Immature natural killer cell (primary cell): ENCODE measurements around the gene ZNF419. TPM values are rescaled to one million over a fixed set of nuclear protein-coding genes. Genes with fewer than 3 reads are reported as not detected.
A peak's percentile ranks its signal among the peaks of the same experiment; 100 is the strongest.
"Not testable (repeated sequence)": the region's sequence is repeated elsewhere in the genome, so short reads cannot be mapped to it uniquely, and the experiment has no call there.

Source experiments
- DNase-seq, 3 donors: peaks; one replicate each; pipeline ENCODE4 v3.0.0; 2022; ENCODE audit warnings: mixed read lengths in 1 of 3
- H3K27ac Mint-ChIP-seq, 6 donors: one replicate each; pipeline ENCODE4 v1.8.0; 2020; ENCODE audit warnings: mixed read lengths in 6 of 6, mild to moderate bottlenecking in 5 of 6, inconsistent platforms in 4 of 6, moderate library complexity in 3 of 6
- H3K27me3 Mint-ChIP-seq, 3 donors: one replicate each; pipeline ENCODE4 v1.8.0; 2020 to 2021; ENCODE audit warnings: low read depth in 3 of 3, mild to moderate bottlenecking in 3 of 3, mixed read lengths in 3 of 3, moderate library complexity in 3 of 3, inconsistent platforms in 1 of 3
- H3K36me3 Mint-ChIP-seq, 3 donors: one replicate each; pipeline ENCODE4 v1.8.0; 2020; ENCODE audit warnings: mixed read lengths in 3 of 3, inconsistent platforms in 2 of 3, mild to moderate bottlenecking in 2 of 3
- H3K4me1 Mint-ChIP-seq, 2 donors: one replicate each; pipeline ENCODE4 v1.8.0; 2020; ENCODE audit warnings: inconsistent platforms in 2 of 2, mild to moderate bottlenecking in 2 of 2, mixed read lengths in 2 of 2, moderate library complexity in 1 of 2
- H3K4me3 Mint-ChIP-seq, 5 donors: one replicate each; pipeline ENCODE4 v1.8.0; 2020; ENCODE audit warnings: mild to moderate bottlenecking in 5 of 5, mixed read lengths in 5 of 5, inconsistent platforms in 3 of 5, moderate library complexity in 3 of 5
- H3K9me3 Mint-ChIP-seq, 6 donors: one replicate each; pipeline ENCODE4 v1.8.0; 2020; ENCODE audit warnings: mild to moderate bottlenecking in 6 of 6, mixed read lengths in 6 of 6, inconsistent platforms in 4 of 6, moderate library complexity in 3 of 6
- polyA plus RNA-seq, 3 donors: library from polyadenylated mRNA; unstranded; fragments of 300-500 nt; fragmentation: Illumina TruSeq; gene quantifications; one replicate each; pipeline ENCODE4 v1.2.3, GENCODE V29; 2021

The ZNF419 gene
- polyA plus RNA-seq: 1 to 10 TPM; 1.4 to 5.8 (median 2.1) TPM

DNA sequence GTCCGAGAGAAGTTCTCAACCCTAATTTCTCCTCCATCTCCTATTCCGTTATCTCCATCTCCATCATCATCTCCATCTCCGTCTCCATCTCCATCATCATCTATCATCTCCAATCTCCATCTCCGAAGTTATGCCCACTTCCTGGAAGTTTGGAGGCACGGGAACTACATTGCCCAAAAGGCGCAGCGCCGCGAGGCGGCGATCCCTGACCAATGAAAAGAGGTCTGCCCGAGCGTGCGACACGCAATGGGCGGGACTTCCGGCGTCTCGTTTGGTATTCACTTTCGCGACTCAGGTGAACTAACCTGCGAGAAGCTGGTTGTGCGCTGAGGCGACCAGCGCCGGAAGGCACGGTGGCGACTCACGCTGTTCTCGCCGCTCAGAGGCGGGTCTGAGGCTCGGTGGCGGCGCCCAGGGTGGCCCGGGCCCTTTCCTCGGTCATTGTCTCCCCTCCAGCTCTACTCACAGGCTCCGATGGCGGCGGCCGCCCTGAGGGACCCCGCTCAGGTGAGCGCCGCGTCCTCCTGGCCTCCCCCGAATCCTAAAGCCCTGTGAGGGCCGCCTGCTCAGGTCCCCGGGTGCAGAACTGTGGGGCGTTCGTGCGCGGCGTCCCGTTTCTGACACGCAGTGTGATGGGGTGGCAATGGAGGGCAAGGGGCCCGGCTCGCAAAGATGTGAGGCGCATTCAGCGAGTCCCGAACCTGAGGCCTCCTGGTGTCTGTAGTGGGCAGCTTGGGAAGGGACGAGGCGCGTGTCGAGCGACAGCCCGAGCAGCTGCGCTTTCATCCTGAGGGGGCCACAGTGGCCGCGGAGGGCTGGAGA is at the start of gene ZNF419:
Gene ZNF419, plus strand, starts transcription at position 274 of the 822 bp plus-strand sequence. Its CDS starts 201 bp downstream, at position 475.
- H3K9me3 Mint-ChIP-seq: peaks cover 4 to 34% (median 15%) of the 10 kb centered on the region in 6 donors
- H3K27me3 Mint-ChIP-seq: not testable (repeated sequence)
- H3K4me1 Mint-ChIP-seq: peaks cover 18 to 22% of the 10 kb centered on the region in 2 donors
- DNase-seq: peak; percentile 85 to 89 (median 87)
- H3K4me3 Mint-ChIP-seq: peak within 1 kb of the TSS; percentile 71 to 92 (median 85)
- H3K27ac Mint-ChIP-seq: peak within 1 kb of the TSS; percentile 47 to 94 (median 86)
- peaks cover 27 to 43% (median 39%) of the 10 kb centered on the region in 3 donors for H3K36me3 Mint-ChIP-seq

DNA sequence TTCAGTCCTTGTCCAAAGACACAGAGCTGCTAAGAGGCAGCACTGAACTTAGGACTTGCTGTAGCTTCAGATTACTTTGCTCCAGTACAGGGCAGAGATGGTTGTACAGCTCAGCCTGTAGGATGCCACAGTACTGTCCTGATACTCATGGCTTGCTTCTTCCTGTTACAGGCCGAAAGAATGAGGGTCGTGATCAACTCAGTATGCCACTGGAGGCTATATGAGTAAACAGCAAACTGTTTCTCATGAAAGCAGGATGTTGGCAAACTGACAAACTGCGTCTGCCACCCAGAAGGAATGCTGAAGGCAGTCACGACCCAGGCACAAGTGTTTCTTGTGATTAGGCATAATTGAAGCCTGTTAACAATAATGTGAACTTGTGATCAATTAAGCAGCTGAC is 49.6 kb upstream of the ZNF419 start:
- DNase-seq: no peak
- peaks cover 4 to 7% (median 5%) of the 10 kb centered on the region in 3 donors for H3K27me3 Mint-ChIP-seq
- H3K9me3 Mint-ChIP-seq: peaks cover 6 to 30% (median 12%) of the 10 kb centered on the region in 6 donors
- H3K4me1 Mint-ChIP-seq: peaks cover 24 to 34% of the 10 kb centered on the region in 2 donors
- H3K4me3 Mint-ChIP-seq: no peak overlapping the region
- peaks cover 42 to 45% (median 44%) of the 10 kb centered on the region in 3 donors for H3K36me3 Mint-ChIP-seq
- no peak overlapping the region for H3K27ac Mint-ChIP-seq

DNA sequence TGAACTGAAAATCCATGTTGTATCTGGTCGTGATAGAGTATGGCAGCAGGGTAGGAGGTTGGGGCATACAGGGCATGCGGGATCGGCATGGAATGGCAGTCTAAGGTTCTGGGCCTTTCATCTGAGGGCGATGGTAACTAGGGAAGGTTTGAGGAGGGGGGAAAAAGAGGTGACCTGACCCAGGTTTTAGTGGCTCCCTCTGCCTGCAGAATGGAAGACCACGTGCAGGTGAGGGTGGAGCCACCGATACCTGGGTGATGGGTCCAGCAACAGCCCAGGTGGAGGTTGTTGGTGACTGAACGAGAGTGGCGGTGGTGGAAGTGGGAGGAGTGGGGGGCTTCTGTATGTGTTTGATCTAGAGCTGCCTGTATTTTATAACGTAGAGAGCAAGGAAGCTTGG is 48.6 kb upstream of the ZNF419 start:
- peaks cover 4 to 7% (median 5%) of the 10 kb centered on the region in 3 donors for H3K27me3 Mint-ChIP-seq
- no peak overlapping the region for H3K27ac Mint-ChIP-seq
- H3K4me3 Mint-ChIP-seq: no peak overlapping the region
- DNase-seq: no peak
- H3K9me3 Mint-ChIP-seq: peaks cover 7 to 40% (median 19%) of the 10 kb centered on the region in 6 donors
- H3K4me1 Mint-ChIP-seq: peaks cover 24 to 34% of the 10 kb centered on the region in 2 donors
- H3K36me3 Mint-ChIP-seq: peaks cover 52 to 55% (median 54%) of the 10 kb centered on the region in 3 donors

DNA sequence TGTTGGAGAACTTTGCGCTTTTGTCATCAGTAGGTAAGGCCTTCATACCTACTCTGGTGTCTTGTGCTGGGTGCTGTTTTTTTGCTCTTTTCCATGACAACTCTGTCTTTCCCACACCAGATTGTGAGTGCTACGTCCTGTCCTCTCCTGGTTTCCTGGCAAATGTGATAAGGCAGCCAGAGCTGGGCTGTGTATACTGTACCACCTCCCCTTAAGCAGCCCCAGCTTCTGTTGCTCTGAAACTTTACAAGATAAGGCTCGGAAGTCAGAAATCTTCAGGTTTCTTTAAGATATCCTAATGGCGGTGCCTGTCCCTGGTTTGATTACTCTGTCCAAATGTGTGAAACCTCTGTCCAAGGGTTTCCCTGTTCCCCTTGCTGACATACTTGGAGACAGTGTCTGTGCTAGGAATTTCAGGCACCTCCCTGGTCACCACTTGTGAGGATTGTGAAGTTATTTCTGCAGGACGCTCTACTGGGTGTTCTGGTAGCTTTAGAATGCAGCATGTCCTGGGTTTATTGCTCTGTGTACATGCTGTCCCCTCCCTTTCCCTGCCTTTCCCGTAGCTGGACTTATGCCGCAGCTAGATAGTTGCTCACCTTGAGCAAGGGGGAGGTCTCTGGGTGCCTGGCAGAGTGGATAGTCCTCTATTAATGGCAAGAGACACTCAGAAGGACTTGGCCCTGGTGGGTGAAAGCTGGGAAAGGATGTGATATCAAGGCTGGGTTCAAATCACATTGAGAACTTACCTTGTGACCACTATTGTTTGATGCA is 45.4 kb upstream of the ZNF419 start:
- H3K27me3 Mint-ChIP-seq: no peaks in the 10 kb centered on the region
- DNase-seq: no peak
- H3K4me1 Mint-ChIP-seq: peaks cover 3 to 9% of the 10 kb centered on the region in 2 donors
- peak overlapping the region in 1 of 6 donors; percentile 20 for H3K27ac Mint-ChIP-seq
- H3K9me3 Mint-ChIP-seq: peaks cover 23 to 61% (median 41%) of the 10 kb centered on the region in 6 donors
- H3K4me3 Mint-ChIP-seq: no peak overlapping the region
- H3K36me3 Mint-ChIP-seq: peaks cover 58 to 73% (median 69%) of the 10 kb centered on the region in 3 donors

DNA sequence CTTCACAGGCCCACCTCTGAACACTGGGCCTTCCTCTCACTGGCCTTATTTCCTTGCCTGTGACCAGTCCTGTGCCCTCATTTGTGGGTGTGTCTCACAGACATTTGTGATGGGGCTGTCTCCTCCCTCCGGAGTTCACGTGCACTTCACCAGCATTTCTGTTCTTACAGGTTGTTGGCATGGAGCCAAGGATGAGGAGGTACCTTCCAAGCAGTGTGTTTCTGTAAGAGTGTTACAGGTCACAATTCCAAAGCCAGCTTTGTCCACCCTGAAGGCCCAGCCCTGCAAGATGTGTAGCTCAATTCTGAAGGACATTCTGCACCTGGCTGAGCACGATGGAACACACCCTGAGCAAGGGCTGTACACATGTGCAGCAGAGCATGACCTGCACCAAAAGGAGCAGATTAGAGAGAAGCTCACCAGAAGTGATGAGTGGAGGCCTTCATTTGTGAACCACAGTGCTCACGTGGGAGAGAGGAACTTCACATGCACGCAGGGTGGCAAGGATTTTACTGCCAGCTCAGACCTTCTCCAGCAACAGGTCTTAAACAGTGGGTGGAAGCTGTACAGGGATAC is 44.3 kb upstream of the ZNF419 start:
- H3K27me3 Mint-ChIP-seq: no peaks in the 10 kb centered on the region
- no peak for DNase-seq
- peaks cover 54 to 69% (median 68%) of the 10 kb centered on the region in 3 donors for H3K36me3 Mint-ChIP-seq
- peaks cover 3 to 9% of the 10 kb centered on the region in 2 donors for H3K4me1 Mint-ChIP-seq
- H3K9me3 Mint-ChIP-seq: peaks cover 26 to 61% (median 41%) of the 10 kb centered on the region in 6 donors
- peak overlapping the region in 1 of 6 donors; percentile 20 for H3K27ac Mint-ChIP-seq
- H3K4me3 Mint-ChIP-seq: no peak overlapping the region

DNA sequence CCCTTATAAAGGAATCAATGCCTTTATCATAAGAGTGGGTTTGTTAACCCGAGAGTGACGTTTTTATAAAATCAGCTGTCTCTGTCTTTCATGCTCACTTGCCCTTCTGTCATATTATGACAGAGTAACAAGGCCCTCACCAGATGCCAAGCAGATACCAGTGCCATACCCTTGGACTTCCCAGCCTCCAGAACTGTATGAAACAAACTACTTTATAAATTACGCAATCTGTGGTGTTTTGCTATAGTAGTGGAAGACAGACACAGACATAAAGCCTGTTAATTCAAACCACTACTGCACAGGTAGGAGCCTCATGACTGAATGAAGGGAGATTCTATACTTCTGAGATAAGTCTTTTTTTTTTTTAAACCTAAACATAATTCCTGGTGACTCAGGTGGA is 35.2 kb upstream of the ZNF419 start:
- H3K4me3 Mint-ChIP-seq: no peak overlapping the region
- peaks cover 9 to 64% (median 55%) of the 10 kb centered on the region in 6 donors for H3K9me3 Mint-ChIP-seq
- no peaks in the 10 kb centered on the region for H3K4me1 Mint-ChIP-seq
- peaks cover 0 to 2% (median 2%) of the 10 kb centered on the region in 3 donors for H3K27me3 Mint-ChIP-seq
- no peak for DNase-seq
- H3K36me3 Mint-ChIP-seq: peaks cover 19 to 32% (median 29%) of the 10 kb centered on the region in 3 donors
- no peak overlapping the region for H3K27ac Mint-ChIP-seq

DNA sequence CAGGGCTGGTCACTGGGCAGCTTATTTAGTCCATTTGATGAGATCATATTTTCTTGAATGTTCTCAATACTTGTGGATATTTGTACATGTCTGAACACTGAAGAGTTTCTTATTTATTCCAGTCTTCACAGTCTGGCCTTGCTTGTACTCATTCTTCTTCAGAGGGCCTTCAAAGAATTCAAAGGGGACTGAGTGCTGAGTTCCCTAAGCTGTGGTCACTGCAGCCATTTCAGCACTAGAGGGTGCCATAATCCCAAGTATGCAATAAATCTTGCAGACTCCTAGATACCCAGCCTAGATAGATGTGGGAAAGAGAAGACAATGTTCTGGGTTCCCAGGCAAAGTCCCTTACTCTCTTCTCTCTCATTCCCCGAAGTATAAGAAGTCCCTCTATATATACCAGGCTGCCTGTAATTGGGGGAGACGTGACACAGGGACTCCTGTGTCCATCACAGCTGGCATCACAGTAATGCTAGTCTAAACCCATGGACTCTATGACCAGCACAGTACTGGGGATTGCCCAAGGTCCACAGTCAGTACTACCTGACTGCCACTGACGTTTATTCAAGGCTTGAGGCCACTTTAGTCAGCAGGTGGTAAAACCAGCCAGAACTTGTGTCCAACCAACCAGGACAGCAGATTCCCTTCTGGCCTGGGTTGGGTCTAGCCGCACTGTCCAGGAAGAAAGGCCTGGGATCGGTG is 21.7 kb upstream of the ZNF419 start:
- Mint-ChIP-seq H3K9me3 (peaks cover 40 to 82% (median 69%) of the 10 kb centered on the region in 6 donors), H3K4me1 (no peaks in the 10 kb centered on the region), H3K27me3 (peaks cover 1 to 6% (median 2%) of the 10 kb centered on the region in 3 donors), H3K36me3 (peaks cover 15 to 35% (median 18%) of the 10 kb centered on the region in 3 donors), H3K4me3 (no peak overlapping the region), H3K27ac (no peak overlapping the region)
- DNase-seq: peak; percentile 6 to 21 (median 14)

DNA sequence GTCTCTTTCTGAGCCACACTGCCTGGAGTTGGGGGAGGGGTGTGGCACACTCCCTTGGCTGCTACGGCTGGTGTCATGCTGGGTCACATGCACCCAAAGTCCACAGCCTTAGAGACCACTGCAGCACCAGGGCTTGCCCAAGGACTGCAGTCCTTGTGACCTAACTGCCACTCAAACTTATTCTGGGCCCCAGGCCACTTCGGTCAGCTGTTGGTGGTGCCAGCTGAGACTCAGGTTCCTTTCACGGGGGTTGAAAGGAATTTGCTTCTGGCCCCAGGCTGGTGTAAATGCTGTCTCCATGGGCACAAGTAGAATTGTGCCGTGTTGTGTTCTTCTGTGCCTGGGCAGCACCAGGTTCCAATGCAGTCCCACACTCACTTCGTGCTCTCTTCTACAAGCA is 21.1 kb upstream of the ZNF419 start:
- H3K27ac Mint-ChIP-seq: no peak overlapping the region
- H3K9me3 Mint-ChIP-seq: peaks cover 45 to 82% (median 69%) of the 10 kb centered on the region in 6 donors
- no peak overlapping the region for H3K4me3 Mint-ChIP-seq
- DNase-seq: no peak
- H3K4me1 Mint-ChIP-seq: no peaks in the 10 kb centered on the region
- peaks cover 1 to 6% (median 2%) of the 10 kb centered on the region in 3 donors for H3K27me3 Mint-ChIP-seq
- H3K36me3 Mint-ChIP-seq: peaks cover 21 to 34% (median 21%) of the 10 kb centered on the region in 3 donors

DNA sequence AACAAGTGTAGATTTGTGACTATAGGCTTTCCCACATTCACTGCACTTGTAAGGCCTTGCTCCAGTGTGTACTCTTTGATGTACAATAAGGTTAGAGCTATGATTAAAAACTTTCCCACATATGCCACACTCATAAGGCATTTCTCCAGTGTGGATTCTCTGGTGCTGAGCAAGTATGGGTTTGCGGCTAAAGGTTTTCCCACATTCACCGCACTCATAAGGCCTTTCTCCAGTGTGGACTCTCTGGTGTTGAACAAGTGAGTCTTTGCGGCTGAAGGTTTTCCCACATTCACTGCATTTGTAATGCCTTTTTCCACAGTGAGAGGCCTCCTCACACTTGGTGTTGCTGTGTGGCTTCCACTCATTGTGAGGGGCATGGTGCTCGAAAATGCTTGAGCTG is 13.9 kb upstream of the ZNF419 start:
- DNase-seq: no peak
- no peak overlapping the region for H3K27ac Mint-ChIP-seq
- no peak overlapping the region for H3K4me3 Mint-ChIP-seq
- peaks cover 2 to 9% (median 6%) of the 10 kb centered on the region in 3 donors for H3K27me3 Mint-ChIP-seq
- H3K36me3 Mint-ChIP-seq: peaks cover 45 to 71% (median 47%) of the 10 kb centered on the region in 3 donors
- peaks cover 22 to 26% of the 10 kb centered on the region in 2 donors for H3K4me1 Mint-ChIP-seq
- H3K9me3 Mint-ChIP-seq: peaks cover 67 to 99% (median 89%) of the 10 kb centered on the region in 6 donors

DNA sequence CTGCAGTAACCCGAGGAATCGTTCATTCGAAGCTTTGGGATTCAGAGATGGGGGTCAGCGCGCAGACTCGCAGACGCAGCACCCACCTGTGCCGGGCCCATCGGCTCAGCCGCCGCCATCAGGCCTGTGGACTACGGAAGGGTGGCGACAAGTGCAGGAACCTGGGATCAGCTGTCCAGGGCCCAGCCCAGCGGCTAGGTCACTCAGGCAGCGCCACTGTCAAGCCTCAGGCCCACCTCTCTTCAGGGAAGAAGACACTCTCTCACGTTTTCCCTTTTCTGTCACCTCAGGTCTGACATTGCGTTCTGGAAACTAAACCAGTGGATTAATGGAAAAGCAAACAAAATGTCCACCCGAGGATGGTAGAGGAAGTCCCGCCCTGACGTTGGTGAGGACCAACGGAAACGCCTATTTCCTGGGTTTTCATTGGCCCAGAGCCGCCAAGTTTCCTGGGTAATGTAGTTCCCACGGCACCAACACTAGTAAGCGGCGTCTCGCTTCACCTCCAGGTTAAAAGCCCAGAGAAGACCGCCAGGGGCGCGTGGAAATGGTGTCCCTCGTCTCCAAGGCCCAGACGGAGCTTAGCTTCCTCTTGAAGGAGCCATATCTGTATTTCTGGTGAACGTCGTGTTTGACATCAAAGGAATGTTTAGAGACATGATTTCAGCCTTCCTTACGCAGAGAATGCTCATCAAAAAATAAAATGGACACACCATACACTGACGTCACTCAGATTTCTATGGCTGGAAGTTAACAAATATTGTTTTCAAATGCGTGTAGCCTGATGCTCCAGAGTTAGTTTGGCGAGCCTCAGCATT is 10.2 kb upstream of the ZNF419 start, which contains the start of gene ZNF772:
Gene ZNF772, minus strand, starts transcription at position 376 of the 818 bp plus-strand sequence. Its CDS starts 257 bp downstream, at position 119.
- H3K9me3 Mint-ChIP-seq: peaks cover 46 to 79% (median 53%) of the 10 kb centered on the region in 6 donors
- peaks cover 22 to 26% of the 10 kb centered on the region in 2 donors for H3K4me1 Mint-ChIP-seq
- peak within 1 kb of the TSS; percentile 85 to 98 (median 97) for H3K4me3 Mint-ChIP-seq
- peak; percentile 84 to 86 (median 85) for DNase-seq
- H3K27ac Mint-ChIP-seq: peak within 1 kb of the TSS; percentile 90 to 97 (median 96)
- peaks cover 35 to 42% (median 41%) of the 10 kb centered on the region in 3 donors for H3K36me3 Mint-ChIP-seq
- H3K27me3 Mint-ChIP-seq: peaks cover 2 to 6% (median 5%) of the 10 kb centered on the region in 3 donors

DNA sequence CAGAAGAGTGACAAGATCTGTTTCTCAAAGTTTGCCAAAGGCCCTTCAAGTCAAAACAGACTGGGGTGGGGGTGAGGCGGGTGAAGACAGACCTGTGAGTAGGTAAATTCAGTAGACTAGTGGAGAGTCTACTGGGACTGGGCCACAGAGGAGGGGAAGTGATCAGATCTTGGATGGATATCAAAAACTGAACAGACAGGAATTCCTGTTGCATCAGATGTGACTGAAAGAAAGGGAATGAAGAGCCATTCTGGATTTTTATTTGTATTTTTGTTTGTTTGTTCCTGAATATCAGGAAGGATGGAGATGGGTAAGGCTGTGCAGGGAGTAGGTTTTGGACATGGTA is 722 bp downstream of the ZNF419 start:
- Mint-ChIP-seq H3K4me1 (peaks cover 18 to 22% of the 10 kb centered on the region in 2 donors), H3K4me3 (peak overlapping the region; percentile 68 to 84 (median 75)), H3K9me3 (peaks cover 8 to 40% (median 19%) of the 10 kb centered on the region in 6 donors), H3K27me3 (peaks cover 5 to 12% (median 6%) of the 10 kb centered on the region in 3 donors), H3K27ac (peak overlapping the region in 4 of 6 donors; percentile 6 to 65 (median 42)), H3K36me3 (peaks cover 32 to 49% (median 45%) of the 10 kb centered on the region in 3 donors)
- not testable (repeated sequence) for DNase-seq

DNA sequence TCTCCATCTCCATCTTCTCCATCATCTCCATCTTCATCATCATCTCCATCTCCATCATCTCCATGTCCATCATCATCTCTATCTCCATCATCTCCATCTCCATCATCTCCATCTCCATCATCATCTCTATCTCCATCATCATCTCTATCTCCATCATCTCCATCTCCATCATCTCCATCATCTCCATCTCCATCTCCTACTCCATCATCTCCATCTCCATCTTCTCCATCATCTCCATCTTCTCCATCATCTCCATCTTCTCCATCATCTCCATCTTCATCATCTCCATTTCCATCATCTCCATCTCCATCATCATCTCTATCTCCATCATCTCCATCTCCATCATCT is 11.8 kb downstream of the ZNF419 start:
- H3K27me3 Mint-ChIP-seq, DNase-seq: not testable (repeated sequence)
- Mint-ChIP-seq H3K9me3 (peaks cover 25 to 80% (median 52%) of the 10 kb centered on the region in 6 donors), H3K36me3 (peaks cover 40 to 60% (median 45%) of the 10 kb centered on the region in 3 donors), H3K4me1 (peaks cover 24 to 36% of the 10 kb centered on the region in 2 donors), H3K27ac (peak overlapping the region; percentile 73 to 98 (median 95)), H3K4me3 (peak overlapping the region; percentile 70 to 88 (median 83))
